Left kidney (tissue), 2 donors: ENCODE data around the gene SYNPO. TPM values are rescaled to one million over a fixed set of nuclear protein-coding genes. Genes with fewer than 3 reads are reported as not detected.

Experiments
- DNase-seq: peaks from one replicate; pipeline ENCODE4 v3.0.0-alpha.2; 2013
- polyA plus RNA-seq: library from polyadenylated mRNA; unstranded; fragments of 120-200 nt; gene quantifications from one replicate; pipeline ENCODE4 v1.2.1, GENCODE V29; 2013; ENCODE audit not compliant: insufficient read length

SYNPO gene
- polyA plus RNA-seq, 1 donor = 85.9 TPM

- no peak for DNase-seq
Measured at GRCh38 chr5:150638488-150639376, 1.7 kb upstream of the SYNPO start.

DNA sequence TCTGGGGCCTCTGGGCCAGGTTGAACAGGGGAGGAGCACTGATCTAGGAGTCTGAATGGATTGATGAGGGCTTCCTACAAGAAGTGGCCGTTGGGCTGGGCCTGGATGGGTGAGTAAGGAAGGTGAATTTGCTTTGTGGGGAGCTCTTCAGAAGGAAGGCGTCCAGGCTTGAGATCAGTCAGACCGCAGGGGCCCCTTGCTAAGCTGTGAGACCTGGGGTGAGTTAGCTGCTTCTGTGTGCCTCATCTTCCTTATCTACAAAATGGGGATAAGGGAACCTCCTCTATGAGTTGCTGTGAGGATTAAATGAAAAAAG, 1.1 kb upstream of the SYNPO start:
- no peak for DNase-seq

DNA sequence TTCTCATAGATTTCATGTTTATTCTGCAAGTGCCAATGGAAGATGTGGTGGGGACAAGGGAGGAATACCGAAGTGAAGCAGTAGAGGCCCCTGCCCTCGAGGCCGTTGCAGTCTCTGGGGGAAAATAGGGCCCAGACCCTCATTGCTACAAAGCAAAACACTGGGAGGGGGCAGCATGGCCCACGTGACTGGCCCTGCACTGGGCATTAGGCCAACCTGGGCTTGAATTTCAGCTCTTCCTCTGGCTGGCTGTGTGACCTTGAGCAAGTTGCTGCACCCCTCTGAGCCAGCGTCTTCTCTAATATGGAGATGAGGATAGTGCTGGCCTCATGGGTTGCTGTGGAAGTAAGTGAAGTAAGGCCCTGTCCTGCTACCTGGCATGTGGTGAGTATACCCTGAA, 709 bp upstream of the SYNPO start:
- DNase-seq = no peak

GRCh38 chr5:150641006-150641570, 628 bp downstream of the SYNPO start:
- DNase-seq = no peak

DNA sequence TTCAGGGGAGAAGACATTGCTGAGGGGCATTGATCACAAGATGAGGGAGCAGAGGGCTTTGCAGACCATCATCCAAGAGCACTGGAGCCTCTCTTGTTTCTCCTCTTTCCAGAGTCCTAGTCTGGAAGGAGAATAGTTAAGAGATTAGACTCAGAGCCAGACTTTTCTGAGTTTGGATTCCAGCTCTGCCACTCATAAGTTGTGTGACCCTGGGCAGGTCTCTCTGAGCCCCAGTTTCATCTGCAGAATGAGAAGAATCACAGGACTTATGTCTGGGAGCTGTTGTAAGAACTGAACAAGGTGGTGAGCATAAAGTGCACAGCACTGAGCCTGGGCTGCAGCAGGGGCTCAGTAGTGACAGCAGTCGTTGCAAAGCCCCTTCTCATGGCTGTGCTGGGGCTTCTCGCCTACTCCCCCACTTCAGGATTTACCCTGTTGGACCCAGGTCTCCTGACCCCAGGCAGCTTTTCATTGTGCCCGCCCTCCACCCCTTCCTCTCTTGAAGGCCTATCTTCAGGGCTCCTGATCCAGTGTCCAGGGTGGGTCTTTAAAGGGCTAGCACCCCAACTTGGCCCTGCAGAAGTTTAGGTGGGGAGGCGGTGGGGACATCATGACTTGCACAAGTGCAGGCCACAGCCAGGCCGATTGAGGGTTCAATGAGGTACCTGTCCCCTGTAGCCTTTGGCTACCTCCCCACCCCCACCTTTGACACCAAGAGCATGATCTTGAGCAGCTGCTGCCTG, 1.5 kb downstream of the SYNPO start:
- no peak for DNase-seq

DNA sequence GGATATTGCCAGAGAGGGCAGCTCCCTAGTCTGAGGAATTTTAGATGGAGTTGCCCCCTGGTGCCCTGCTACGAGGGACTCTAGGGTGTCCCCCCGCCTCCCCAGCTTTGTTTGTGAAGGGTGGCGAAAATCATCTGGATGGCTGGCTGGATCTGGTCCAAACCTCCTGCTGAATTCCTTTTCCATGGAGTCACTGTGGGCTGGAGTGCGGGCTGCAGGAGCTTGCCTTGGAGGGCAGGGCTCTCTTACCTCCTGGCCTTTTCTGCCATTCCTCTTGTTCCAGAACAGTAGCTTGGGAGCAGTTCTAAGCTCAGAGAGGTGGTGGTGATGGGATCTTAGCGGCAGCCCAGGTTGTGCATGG, 2.1 kb downstream of the SYNPO start:
- peak; percentile 79 for DNase-seq

DNA sequence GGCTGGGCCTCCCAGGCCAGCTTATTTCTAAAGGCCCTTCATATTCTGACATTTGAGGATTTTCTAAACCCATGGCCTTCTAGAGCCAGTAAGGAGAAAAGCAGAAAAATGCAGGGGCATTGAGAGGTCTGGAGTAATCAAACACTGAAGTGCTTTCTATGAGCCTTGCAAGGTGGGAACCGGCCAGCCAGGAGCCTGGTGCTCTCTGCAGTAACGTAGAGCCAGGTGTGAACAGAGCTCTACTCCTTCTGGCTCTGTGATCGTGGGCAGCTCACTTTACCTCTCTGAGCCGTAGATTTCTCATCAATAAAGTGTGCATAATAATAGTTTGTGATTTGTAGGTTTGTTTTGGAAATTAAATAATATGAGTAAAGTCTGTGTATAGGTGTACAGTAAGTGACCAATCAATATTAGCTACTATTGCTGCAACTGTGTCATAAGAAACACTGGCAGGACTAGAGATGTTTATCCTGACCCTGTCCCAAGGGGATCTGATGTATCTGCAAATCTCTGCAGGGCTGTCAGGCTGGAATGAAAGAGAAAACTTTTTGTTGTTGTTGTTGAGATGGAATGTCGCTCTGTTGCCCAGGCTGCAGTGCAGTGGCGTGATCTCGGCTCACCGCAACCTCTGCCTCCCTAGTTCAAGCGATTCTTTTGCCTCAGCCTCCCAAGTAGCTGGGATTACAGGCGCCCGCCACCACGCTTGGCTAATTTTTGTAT, 2.7 kb downstream of the SYNPO start:
- no peak for DNase-seq

- DNase-seq = no peak
Measured at GRCh38 chr5:150644058-150644457, 3.6 kb downstream of the SYNPO start.

- DNase-seq = no peak
Measured at GRCh38 chr5:150644514-150644913, 4.1 kb downstream of the SYNPO start.

DNA sequence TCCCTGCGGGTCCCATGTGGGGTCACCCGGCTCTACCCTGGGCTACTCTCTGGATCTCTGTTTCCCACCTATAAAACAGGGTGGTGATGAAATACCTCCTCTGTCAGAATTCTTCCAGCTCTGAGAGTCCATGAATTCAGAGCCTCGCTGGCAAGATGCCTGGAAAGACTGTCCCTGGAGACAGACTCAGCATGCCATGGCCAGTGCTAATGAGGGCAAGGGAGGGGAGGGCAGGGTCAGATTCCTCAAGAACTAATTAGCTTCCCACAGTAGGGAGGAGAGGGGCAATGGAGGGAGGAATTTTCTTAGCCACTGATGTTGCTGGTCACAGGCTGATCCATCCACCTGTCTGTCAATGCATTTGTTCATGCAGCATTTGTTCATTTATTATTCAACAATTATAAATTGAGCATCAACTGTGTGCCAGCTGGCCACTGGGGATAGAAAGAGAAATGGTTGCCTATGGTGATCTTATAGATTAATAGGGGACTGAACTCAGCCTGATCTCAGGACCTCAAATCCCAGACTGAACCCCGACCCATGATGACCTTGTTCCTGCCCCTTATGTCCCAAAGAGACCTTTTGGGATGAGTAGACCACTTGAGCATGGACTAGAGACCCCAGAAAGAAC, 4.7 kb downstream of the SYNPO start:
- peak; percentile 73 for DNase-seq

DNA sequence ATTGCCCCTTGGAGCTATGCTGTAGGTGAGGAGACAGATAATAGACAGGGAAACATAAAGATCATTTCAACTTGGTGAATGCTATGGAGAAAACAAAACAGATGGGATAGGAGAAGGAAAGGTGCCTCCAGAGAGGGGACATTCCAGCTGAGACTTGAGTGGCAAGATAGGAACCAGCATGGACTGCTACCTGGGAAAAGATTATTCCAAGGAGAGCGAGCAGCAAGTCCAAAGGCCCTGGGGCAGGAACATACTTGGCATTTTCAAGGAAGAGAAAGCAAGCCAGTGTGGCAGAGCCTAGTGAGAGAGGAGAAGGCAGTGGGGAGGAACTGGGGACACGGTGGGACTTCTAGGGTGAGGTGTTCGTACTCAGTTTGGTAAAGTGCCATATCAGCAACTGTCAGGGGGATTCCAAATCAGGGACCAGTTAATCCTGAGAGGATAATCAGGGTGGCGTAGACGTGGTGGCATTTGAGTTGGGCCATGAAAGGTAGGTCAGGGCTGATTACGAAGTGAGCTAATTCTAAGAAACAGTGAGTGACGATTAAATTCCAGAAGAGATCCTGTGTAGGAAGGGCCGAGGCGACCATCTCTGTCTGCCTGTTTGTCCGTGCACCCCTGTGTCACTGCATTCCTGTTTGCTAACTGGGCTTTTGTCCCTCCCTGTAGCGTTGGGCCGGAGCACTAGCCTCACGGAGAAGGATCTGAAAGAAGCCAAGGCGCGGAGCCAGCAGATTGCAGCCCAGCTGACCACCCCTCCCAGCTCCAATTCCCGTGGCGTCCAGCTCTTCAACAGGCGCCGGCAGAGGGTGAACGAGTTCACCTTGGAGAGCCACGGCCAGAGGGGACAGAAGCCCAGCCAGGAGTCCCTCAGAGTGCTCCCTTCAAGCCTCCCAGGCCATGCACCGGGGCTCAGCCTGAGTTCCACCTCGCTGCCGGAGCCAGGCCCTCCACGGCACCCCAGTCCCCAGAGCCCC, 7.1 kb downstream of the SYNPO start:
- DNase-seq = no peak

- no peak for DNase-seq
Measured at GRCh38 chr5:150648294-150649107, 8.0 kb downstream of the SYNPO start.

DNA sequence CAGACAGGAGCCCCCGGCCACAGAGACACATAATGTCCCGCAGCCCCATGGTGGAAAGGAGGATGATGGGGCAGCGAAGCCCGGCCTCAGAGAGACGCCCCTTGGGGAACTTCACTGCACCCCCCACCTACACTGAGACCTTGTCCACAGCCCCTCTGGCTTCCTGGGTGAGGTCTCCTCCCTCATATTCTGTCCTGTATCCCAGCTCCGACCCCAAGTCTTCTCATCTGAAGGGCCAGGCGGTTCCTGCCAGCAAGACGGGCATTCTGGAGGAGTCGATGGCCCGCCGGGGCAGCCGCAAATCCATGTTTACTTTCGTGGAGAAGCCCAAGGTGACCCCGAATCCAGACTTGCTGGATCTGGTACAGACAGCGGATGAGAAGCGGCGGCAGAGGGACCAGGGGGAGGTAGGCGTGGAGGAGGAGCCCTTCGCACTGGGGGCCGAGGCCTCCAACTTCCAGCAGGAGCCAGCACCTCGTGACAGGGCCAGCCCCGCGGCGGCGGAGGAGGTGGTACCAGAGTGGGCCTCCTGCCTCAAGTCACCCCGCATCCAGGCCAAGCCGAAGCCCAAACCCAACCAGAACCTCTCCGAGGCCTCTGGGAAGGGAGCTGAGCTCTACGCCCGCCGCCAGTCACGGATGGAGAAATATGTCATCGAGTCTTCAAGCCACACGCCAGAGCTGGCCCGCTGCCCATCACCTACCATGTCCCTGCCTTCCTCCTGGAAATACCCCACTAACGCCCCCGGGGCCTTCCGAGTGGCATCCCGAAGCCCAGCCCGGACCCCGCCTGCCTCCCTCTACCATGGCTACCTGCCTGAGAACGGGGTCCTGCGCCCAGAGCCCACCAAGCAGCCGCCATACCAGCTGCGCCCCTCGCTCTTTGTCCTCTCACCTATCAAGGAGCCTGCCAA, 8.9 kb downstream of the SYNPO start:
- DNase-seq = no peak

- no peak for DNase-seq
Measured at GRCh38 chr5:150650021-150651006, 9.9 kb downstream of the SYNPO start.

- no peak for DNase-seq
Measured at GRCh38 chr5:150651382-150651781, 10.9 kb downstream of the SYNPO start.

- no peak for DNase-seq
Measured at GRCh38 chr5:150651924-150652671, 11.6 kb downstream of the SYNPO start.
